GM23338 (cell line): ENCODE data around the gene MAST2. TPM values are rescaled to one million over a fixed set of nuclear protein-coding genes. Genes with fewer than 3 reads are reported as not detected.

ENCODE experiments used
- ATAC-seq: fragments of 200-7000 bp; cut with Tn5 transposase; 3 replicates; pipeline ENCODE4 v1.9.1; 2020
- DNase-seq: peaks from one replicate; pipeline ENCODE4 v3.0.0-alpha.2; 2015; ENCODE audit warnings: low spot score
- H2AFZ ChIP-seq: fragments of 200-600 bp; sonication (generic); 2 replicates; pipeline ENCODE4 v1.8.0; 2016; ENCODE audit warnings: antibody characterized with exemption, mild to moderate bottlenecking, moderate library complexity
- H3F3A ChIP-seq: fragments of 200-600 bp; sonication (generic); replicated peaks from 2 replicates; pipeline ENCODE4 v1.8.0; 2017; ENCODE audit warnings: antibody characterized with exemption, mixed run types, low read depth
- H3K27ac ChIP-seq: fragments of 200-600 bp; sonication (generic); 2 replicates; pipeline ENCODE4 v1.6.1; 2016; ENCODE audit warnings: low read depth
- H3K27me3 ChIP-seq: fragments of 200-600 bp; sonication (generic); 2 replicates; pipeline ENCODE4 v1.8.0; 2016; ENCODE audit warnings: mild to moderate bottlenecking, mixed run types, moderate library complexity; ENCODE audit not compliant: insufficient read depth
- H3K36me3 ChIP-seq: fragments of 200-600 bp; sonication (generic); 2 replicates; pipeline ENCODE4 v1.8.0; 2016; ENCODE audit warnings: mild to moderate bottlenecking; ENCODE audit not compliant: insufficient read depth
- H3K4me1 ChIP-seq: fragments of 200-600 bp; sonication (generic); 2 replicates; pipeline ENCODE4 v1.8.0; 2016; ENCODE audit warnings: mild to moderate bottlenecking, moderate library complexity; ENCODE audit not compliant: insufficient read depth
- H3K4me2 ChIP-seq: fragments of 200-600 bp; sonication (generic); 2 replicates; pipeline ENCODE4 v1.7.1; 2017; ENCODE audit warnings: mixed run types
- H3K4me3 ChIP-seq: fragments of 200-600 bp; sonication (generic); 2 replicates; pipeline ENCODE4 v1.6.1; 2016; ENCODE audit warnings: mixed run types
- H3K79me2 ChIP-seq: fragments of 200-600 bp; sonication (generic); replicated peaks from 2 replicates; pipeline ENCODE4 v1.8.0; 2017; ENCODE audit warnings: mild to moderate bottlenecking; ENCODE audit not compliant: insufficient read depth
- H3K9me2 ChIP-seq: fragments of 200-600 bp; sonication (generic); 2 replicates; pipeline ENCODE4 v1.8.0; 2017; ENCODE audit not compliant: insufficient read depth
- H4K20me1 ChIP-seq: fragments of 200-600 bp; sonication (generic); replicated peaks from 2 replicates; pipeline ENCODE4 v1.8.0; 2017; ENCODE audit warnings: mild to moderate bottlenecking; ENCODE audit not compliant: insufficient read depth
- H3K27ac Mint-ChIP-seq: 2 replicates; pipeline ENCODE4 v1.8.0; 2020; ENCODE audit warnings: inconsistent platforms, mild to moderate bottlenecking, moderate library complexity, mixed read lengths
- H3K27me3 Mint-ChIP-seq: 3 replicates; pipeline ENCODE4 v1.8.0; 2022; ENCODE audit warnings: low read depth, mild to moderate bottlenecking, moderate library complexity, mixed read lengths, inconsistent platforms; ENCODE audit not compliant: insufficient read depth, poor library complexity
- H3K36me3 Mint-ChIP-seq: 3 replicates; pipeline ENCODE4 v1.8.0; 2021; ENCODE audit warnings: low read depth, mild to moderate bottlenecking, inconsistent platforms, moderate library complexity, mixed read lengths
- H3K4me1 Mint-ChIP-seq: 3 replicates; pipeline ENCODE4 v1.8.0; 2020; ENCODE audit warnings: mild to moderate bottlenecking, inconsistent platforms, mixed read lengths
- H3K4me3 Mint-ChIP-seq: 3 replicates; pipeline ENCODE4 v1.8.0; 2021; ENCODE audit warnings: moderate library complexity, mild to moderate bottlenecking, inconsistent platforms, mixed read lengths
- H3K9me3 Mint-ChIP-seq: 3 replicates; pipeline ENCODE4 v1.8.0; 2020; ENCODE audit warnings: moderate library complexity, mild to moderate bottlenecking, inconsistent platforms, mixed read lengths
- CREB1 ChIP-seq: fragments of 250-450 bp; sonication (Bioruptor Pico); IDR thresholded peaks from 2 replicates; pipeline ENCODE4 v1.5.0; 2020; ENCODE audit warnings: low read depth, mild to moderate bottlenecking, moderate library complexity
- EZH2 ChIP-seq: fragments of 200-600 bp; sonication (generic); IDR thresholded peaks from one replicate; pipeline ENCODE4 v1.8.0; 2017; ENCODE audit warnings: antibody characterized with exemption, mild to moderate bottlenecking, low read depth; ENCODE audit not compliant: unreplicated experiment
- EZH2phosphoT487 ChIP-seq: fragments of 200-600 bp; sonication (generic); IDR thresholded peaks from one replicate; pipeline ENCODE4 v1.8.1; 2018; ENCODE audit warnings: antibody characterized with exemption; ENCODE audit not compliant: unreplicated experiment
- JUNB ChIP-seq: IDR thresholded peaks from one replicate; pipeline ENCODE4 v1.6.1; 2016; ENCODE audit warnings: antibody characterized with exemption; ENCODE audit not compliant: unreplicated experiment
- NANOG ChIP-seq: IDR thresholded peaks from 2 replicates; pipeline ENCODE4 v1.6.1; 2016; ENCODE audit warnings: antibody characterized with exemption, borderline replicate concordance
- POLR2AphosphoS5 ChIP-seq: IDR thresholded peaks from 2 replicates; pipeline ENCODE4 v1.6.1; 2016; ENCODE audit warnings: antibody characterized with exemption, low read depth
- REST ChIP-seq: IDR thresholded peaks from one replicate; pipeline ENCODE4 v1.6.1; 2018; ENCODE audit warnings: antibody characterized with exemption; ENCODE audit not compliant: unreplicated experiment
- STAT1 ChIP-seq: IDR thresholded peaks from one replicate; pipeline ENCODE4 v1.6.1; 2016; ENCODE audit warnings: antibody characterized with exemption; ENCODE audit not compliant: unreplicated experiment
- ZNF114 ChIP-seq: fragments of 250-450 bp; sonication (Bioruptor Pico); IDR thresholded peaks from 2 replicates; pipeline ENCODE4 v1.5.0; 2020; ENCODE audit warnings: mild to moderate bottlenecking, moderate library complexity
- ZNF331 ChIP-seq: fragments of 250-450 bp; sonication (Bioruptor Pico); IDR thresholded peaks from 2 replicates; pipeline ENCODE4 v1.5.0; 2020; ENCODE audit warnings: low read depth, mild to moderate bottlenecking, moderate library complexity
- polyA plus RNA-seq: library from polyadenylated mRNA; unstranded; fragments of >200 nt; fragmentation: Nextera tagmentation; extraction: Ambion mirVana; gene quantifications from 2 replicates; pipeline ENCODE4 v1.2.1, GENCODE V29; 2016
- total RNA-seq: library from RNA; depleted of rRNA; stranded (reverse); fragments of >200 nt; shearing (Covaris generic); gene quantifications from 2 replicates; pipeline ENCODE4 v1.2.3, GENCODE V29; 2014
- TF ChIP-seq, protein P1 (sequence below), 2 experiments: fragments of 200-600 bp in 1 of 2; sonication (generic) in 1 of 2; conservative IDR thresholded peaks; 2 replicates each; pipeline versions ENCODE4 v1.5.1 to v1.6.1; 2016 to 2017; ENCODE audit warnings: antibody characterized with exemption in 2 of 2, low read depth in 2 of 2, mild to moderate bottlenecking in 2 of 2, moderate library complexity in 1 of 2
- TF ChIP-seq, protein P2 (sequence below): IDR thresholded peaks from 2 replicates; pipeline ENCODE4 v1.6.1; 2016; ENCODE audit warnings: antibody characterized with exemption

MAST2 gene
- total and polyA plus RNA-seq, 2 experiments from 2014 or later, result 11.5 to 57.7 TPM

DNA sequence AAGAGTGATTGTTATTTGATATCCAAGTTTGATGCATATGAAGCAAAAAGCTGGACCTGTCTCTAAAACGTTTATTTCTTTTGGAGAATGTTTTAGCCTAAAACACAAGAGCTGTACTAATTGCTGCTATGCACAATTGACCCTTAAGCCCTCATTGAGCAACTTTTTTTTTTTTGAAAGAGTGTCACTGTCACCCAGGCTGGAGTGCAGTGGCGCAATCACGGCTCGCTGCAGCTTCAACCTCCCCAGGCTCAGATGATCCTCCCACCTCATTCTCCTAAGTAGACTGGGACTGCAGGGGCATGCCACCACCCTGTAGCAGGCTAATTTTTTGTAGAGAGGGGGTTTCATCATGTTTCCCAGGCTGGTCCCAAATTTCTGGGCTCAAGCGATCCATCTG is 199.9 kb downstream of the MAST2 start:
- H3K4me1 ChIP-seq, result no peaks in the 10 kb centered on the region
- no peaks in the 10 kb centered on the region for H3K27me3 ChIP-seq
- H3K4me3 ChIP-seq, result no peak overlapping the region
- no peaks in the 10 kb centered on the region for H4K20me1 ChIP-seq
- TF ChIP-seq POLR2AphosphoS5, result no peak
- no peak for TF ChIP-seq NANOG
- H3K4me1 Mint-ChIP-seq, result peaks cover 10% of the 10 kb centered on the region; the same call in 2 of the 3 replicates
- H3K4me3 Mint-ChIP-seq, result no peak overlapping the region
- no peaks in the 10 kb centered on the region for H3K79me2 ChIP-seq
- H3K27ac Mint-ChIP-seq, result no peak overlapping the region
- no peaks in the 10 kb centered on the region for H3K9me3 Mint-ChIP-seq
- ATAC-seq (no peak), DNase-seq (no peak)
- H3K4me2 ChIP-seq, result no peak overlapping the region
- no peaks in the 10 kb centered on the region for H3K9me2 ChIP-seq
- no peak overlapping the region for H2AFZ ChIP-seq
- no peaks in the 10 kb centered on the region for H3F3A ChIP-seq
- peaks cover 4% of the 10 kb centered on the region for H3K27me3 Mint-ChIP-seq
- no peak overlapping the region for H3K27ac ChIP-seq
- peaks cover 9% of the 10 kb centered on the region for H3K36me3 ChIP-seq
- H3K36me3 Mint-ChIP-seq, result peaks cover 23% of the 10 kb centered on the region

DNA sequence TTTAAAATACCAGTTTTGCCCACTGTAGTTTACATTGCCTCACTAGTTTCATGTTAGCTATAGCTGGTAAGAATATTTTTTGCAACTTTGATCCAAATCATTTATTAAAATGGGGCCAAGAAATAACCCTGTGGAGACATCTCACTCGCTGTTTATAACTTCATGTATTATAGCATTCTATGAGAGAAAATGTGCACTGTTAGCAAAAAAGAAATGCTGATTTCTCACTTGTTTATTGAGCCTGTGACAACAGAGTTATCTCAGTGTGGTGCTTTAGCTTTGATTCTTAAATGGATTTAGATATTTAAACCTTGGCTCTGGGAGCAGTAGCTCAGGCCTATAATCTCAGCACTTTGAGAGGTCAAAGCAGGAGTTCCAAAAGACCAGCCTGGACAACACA is 201.1 kb downstream of the MAST2 start:
- Mint-ChIP-seq H3K4me1 (peaks cover 10% of the 10 kb centered on the region; the same call in 2 of the 3 replicates), H3K36me3 (peaks cover 29% of the 10 kb centered on the region), H3K9me3 (no peaks in the 10 kb centered on the region), H3K27me3 (peaks cover 4% of the 10 kb centered on the region), H3K27ac (no peak overlapping the region), H3K4me3 (no peak overlapping the region)
- DNase-seq (no peak), ATAC-seq (no peak)
- peaks cover 3% of the 10 kb centered on the region; the same call in 1 of the 2 replicates for H3K36me3 ChIP-seq
- H3K4me1 ChIP-seq, result no peaks in the 10 kb centered on the region
- H3K27me3 ChIP-seq, result no peaks in the 10 kb centered on the region
- no peak overlapping the region for H2AFZ ChIP-seq
- H4K20me1 ChIP-seq, result 0 out of 2 replicates have a peak, but pooled peaks cover under 1% of the 10 kb centered on the region
- no peak overlapping the region for H3K4me3 ChIP-seq
- no peaks in the 10 kb centered on the region for H3F3A ChIP-seq
- H3K79me2 ChIP-seq, result no peaks in the 10 kb centered on the region
- no peak overlapping the region for H3K27ac ChIP-seq
- H3K9me2 ChIP-seq, result no peaks in the 10 kb centered on the region
- H3K4me2 ChIP-seq, result no peak overlapping the region
- TF ChIP-seq EZH2phosphoT487 (no peak), ZNF114 (CRISPR knock-in tag) (no peak), REST (no peak), EZH2 (no peak), STAT1 (no peak), ZNF331 (CRISPR knock-in tag) (no peak), NANOG (no peak), JUNB (no peak), POLR2AphosphoS5 (no peak), CREB1 (CRISPR knock-in tag) (no peak)
- TF ChIP-seq, protein P1, sequence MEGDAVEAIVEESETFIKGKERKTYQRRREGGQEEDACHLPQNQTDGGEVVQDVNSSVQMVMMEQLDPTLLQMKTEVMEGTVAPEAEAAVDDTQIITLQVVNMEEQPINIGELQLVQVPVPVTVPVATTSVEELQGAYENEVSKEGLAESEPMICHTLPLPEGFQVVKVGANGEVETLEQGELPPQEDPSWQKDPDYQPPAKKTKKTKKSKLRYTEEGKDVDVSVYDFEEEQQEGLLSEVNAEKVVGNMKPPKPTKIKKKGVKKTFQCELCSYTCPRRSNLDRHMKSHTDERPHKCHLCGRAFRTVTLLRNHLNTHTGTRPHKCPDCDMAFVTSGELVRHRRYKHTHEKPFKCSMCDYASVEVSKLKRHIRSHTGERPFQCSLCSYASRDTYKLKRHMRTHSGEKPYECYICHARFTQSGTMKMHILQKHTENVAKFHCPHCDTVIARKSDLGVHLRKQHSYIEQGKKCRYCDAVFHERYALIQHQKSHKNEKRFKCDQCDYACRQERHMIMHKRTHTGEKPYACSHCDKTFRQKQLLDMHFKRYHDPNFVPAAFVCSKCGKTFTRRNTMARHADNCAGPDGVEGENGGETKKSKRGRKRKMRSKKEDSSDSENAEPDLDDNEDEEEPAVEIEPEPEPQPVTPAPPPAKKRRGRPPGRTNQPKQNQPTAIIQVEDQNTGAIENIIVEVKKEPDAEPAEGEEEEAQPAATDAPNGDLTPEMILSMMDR (conservative IDR thresholded peaks at IDR 0.05; ENCODE audit: low read depth in 2 of 2), result no peak
- TF ChIP-seq, protein P2, sequence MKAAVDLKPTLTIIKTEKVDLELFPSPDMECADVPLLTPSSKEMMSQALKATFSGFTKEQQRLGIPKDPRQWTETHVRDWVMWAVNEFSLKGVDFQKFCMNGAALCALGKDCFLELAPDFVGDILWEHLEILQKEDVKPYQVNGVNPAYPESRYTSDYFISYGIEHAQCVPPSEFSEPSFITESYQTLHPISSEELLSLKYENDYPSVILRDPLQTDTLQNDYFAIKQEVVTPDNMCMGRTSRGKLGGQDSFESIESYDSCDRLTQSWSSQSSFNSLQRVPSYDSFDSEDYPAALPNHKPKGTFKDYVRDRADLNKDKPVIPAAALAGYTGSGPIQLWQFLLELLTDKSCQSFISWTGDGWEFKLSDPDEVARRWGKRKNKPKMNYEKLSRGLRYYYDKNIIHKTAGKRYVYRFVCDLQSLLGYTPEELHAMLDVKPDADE, result no peak
